Measurements from ENCODE around the gene SLC17A5. TPM values are rescaled to one million over a fixed set of nuclear protein-coding genes. Genes with fewer than 3 reads are reported as not detected.
"Not testable (repeated sequence)": the region's sequence is repeated elsewhere in the genome, so short reads cannot be mapped to it uniquely, and the experiment has no call there.

Gene SLC17A5
- total RNA-seq, 2 donors from 2014 or later, result 6.6 to 9.2 TPM

- ATAC-seq (no peak), DNase-seq (no peak)
- Mint-ChIP-seq H3K4me3 (no peak overlapping the region), H3K36me3 (ENCODE audit: low read depth) (no peaks in the 10 kb centered on the region), H3K27ac (no peak overlapping the region), H3K4me1 (no peaks in the 10 kb centered on the region), H3K27me3 (no peaks in the 10 kb centered on the region)
- no peaks in the 10 kb centered on the region for H3K9me3 ChIP-seq (ENCODE audit: control insufficient read depth, low read length, poor library complexity, severe bottlenecking)
Measured at GRCh38 chr6:73624896-73625295, 28.9 kb downstream of the SLC17A5 start.

GRCh38 chr6:73623480-73623879 is 30.3 kb downstream of the SLC17A5 start:
- not testable (repeated sequence) for H3K4me1 Mint-ChIP-seq; H3K27ac Mint-ChIP-seq; H3K36me3 Mint-ChIP-seq (ENCODE audit: low read depth); DNase-seq; H3K4me3 Mint-ChIP-seq; ATAC-seq; H3K27me3 Mint-ChIP-seq; H3K9me3 ChIP-seq (ENCODE audit: control insufficient read depth, low read length, poor library complexity, severe bottlenecking)

- not testable (repeated sequence) for H3K4me3 Mint-ChIP-seq; H3K27me3 Mint-ChIP-seq; H3K36me3 Mint-ChIP-seq (ENCODE audit: low read depth); H3K27ac Mint-ChIP-seq; H3K4me1 Mint-ChIP-seq; DNase-seq; H3K9me3 ChIP-seq (ENCODE audit: control insufficient read depth, low read length, poor library complexity, severe bottlenecking); ATAC-seq
Measured at GRCh38 chr6:73618082-73618481, 35.7 kb downstream of the SLC17A5 start.

- no peaks in the 10 kb centered on the region for H3K9me3 ChIP-seq (ENCODE audit: control insufficient read depth, low read length, poor library complexity, severe bottlenecking)
- H3K4me1 Mint-ChIP-seq, result peaks cover 4% of the 10 kb centered on the region
- no peak overlapping the region for H3K27ac Mint-ChIP-seq
- ATAC-seq (no peak), DNase-seq (no peak)
- no peak overlapping the region for H3K4me3 Mint-ChIP-seq
- H3K27me3 Mint-ChIP-seq, result no peaks in the 10 kb centered on the region
- H3K36me3 Mint-ChIP-seq (ENCODE audit: low read depth), result no peaks in the 10 kb centered on the region
Measured at GRCh38 chr6:73614802-73615201, 39.0 kb downstream of the SLC17A5 start.

- ATAC-seq, result no peak
- H3K9me3 ChIP-seq (ENCODE audit: control insufficient read depth, low read length, poor library complexity, severe bottlenecking), result no peaks in the 10 kb centered on the region
- Mint-ChIP-seq H3K27ac (no peak overlapping the region), H3K4me1 (peaks cover 4% of the 10 kb centered on the region), H3K4me3 (no peak overlapping the region), H3K27me3 (no peaks in the 10 kb centered on the region), H3K36me3 (ENCODE audit: low read depth) (no peaks in the 10 kb centered on the region)
- DNase-seq, result no peak
Measured at GRCh38 chr6:73613806-73614536, 39.8 kb downstream of the SLC17A5 start.

- H3K27me3 Mint-ChIP-seq, result no peaks in the 10 kb centered on the region
Measured at GRCh38 chr6:73612611-73613010, 41.2 kb downstream of the SLC17A5 start.

GRCh38 chr6:73610444-73611275 is 43.1 kb downstream of the SLC17A5 start:
- Mint-ChIP-seq H3K27ac (peak overlapping the region; percentile 39), H3K4me1 (peaks cover 4% of the 10 kb centered on the region), H3K27me3 (no peaks in the 10 kb centered on the region), H3K36me3 (ENCODE audit: low read depth) (peaks cover 2% of the 10 kb centered on the region), H3K4me3 (no peak overlapping the region)
- no peaks in the 10 kb centered on the region for H3K9me3 ChIP-seq (ENCODE audit: control insufficient read depth, low read length, poor library complexity, severe bottlenecking)
- ATAC-seq (peak; percentile 73), DNase-seq (no peak)

More at GRCh38 chr6:73612611-73613010, 41.2 kb downstream of the SLC17A5 start:
- H3K4me1 Mint-ChIP-seq, result peaks cover 4% of the 10 kb centered on the region
- no peak for DNase-seq
- no peak overlapping the region for H3K4me3 Mint-ChIP-seq
- H3K27ac Mint-ChIP-seq, result no peak overlapping the region
- no peak for ATAC-seq
- no peaks in the 10 kb centered on the region for H3K9me3 ChIP-seq (ENCODE audit: control insufficient read depth, low read length, poor library complexity, severe bottlenecking)
- peaks cover 2% of the 10 kb centered on the region for H3K36me3 Mint-ChIP-seq (ENCODE audit: low read depth)

- no peak overlapping the region for H3K27ac Mint-ChIP-seq
- no peaks in the 10 kb centered on the region for H3K9me3 ChIP-seq (ENCODE audit: control insufficient read depth, low read length, poor library complexity, severe bottlenecking)
- no peaks in the 10 kb centered on the region for H3K27me3 Mint-ChIP-seq
- DNase-seq, result no peak
- H3K4me3 Mint-ChIP-seq, result no peak overlapping the region
- no peak for ATAC-seq
- H3K36me3 Mint-ChIP-seq (ENCODE audit: low read depth), result peaks cover 2% of the 10 kb centered on the region
- H3K4me1 Mint-ChIP-seq, result peaks cover 4% of the 10 kb centered on the region
Measured at GRCh38 chr6:73608761-73609160, 45.0 kb downstream of the SLC17A5 start.

- Mint-ChIP-seq H3K4me1 (peaks cover 4% of the 10 kb centered on the region), H3K4me3 (no peak overlapping the region), H3K27ac (no peak overlapping the region), H3K27me3 (no peaks in the 10 kb centered on the region), H3K36me3 (ENCODE audit: low read depth) (peaks cover 2% of the 10 kb centered on the region)
- no peak for ATAC-seq
- no peaks in the 10 kb centered on the region for H3K9me3 ChIP-seq (ENCODE audit: control insufficient read depth, low read length, poor library complexity, severe bottlenecking)
- DNase-seq, result no peak
Measured at GRCh38 chr6:73606428-73606827, 47.4 kb downstream of the SLC17A5 start.

GRCh38 chr6:73604461-73604860 is 49.3 kb downstream of the SLC17A5 start:
- H3K27ac Mint-ChIP-seq, result no peak overlapping the region
- H3K36me3 Mint-ChIP-seq (ENCODE audit: low read depth), result peaks cover 2% of the 10 kb centered on the region
- no peak for DNase-seq
- no peaks in the 10 kb centered on the region for H3K27me3 Mint-ChIP-seq
- H3K4me3 Mint-ChIP-seq, result no peak overlapping the region
- no peak for ATAC-seq
- H3K9me3 ChIP-seq (ENCODE audit: control insufficient read depth, low read length, poor library complexity, severe bottlenecking), result no peaks in the 10 kb centered on the region
- H3K4me1 Mint-ChIP-seq, result no peaks in the 10 kb centered on the region

GRCh38 chr6:73604020-73604419 is 49.8 kb downstream of the SLC17A5 start:
- DNase-seq (no peak), ATAC-seq (no peak)
- H3K9me3 ChIP-seq (ENCODE audit: control insufficient read depth, low read length, poor library complexity, severe bottlenecking), result no peaks in the 10 kb centered on the region
- H3K4me3 Mint-ChIP-seq, result no peak overlapping the region
- H3K27ac Mint-ChIP-seq, result no peak overlapping the region
- H3K4me1 Mint-ChIP-seq, result no peaks in the 10 kb centered on the region
- no peaks in the 10 kb centered on the region for H3K27me3 Mint-ChIP-seq
- peaks cover 2% of the 10 kb centered on the region for H3K36me3 Mint-ChIP-seq (ENCODE audit: low read depth)

- peaks cover 15% of the 10 kb centered on the region for H3K4me1 Mint-ChIP-seq
Measured at GRCh38 chr6:73586416-73586974, 67.3 kb downstream of the SLC17A5 start.

GRCh38 chr6:73585566-73586415 is 68.0 kb downstream of the SLC17A5 start:
- H3K27me3 Mint-ChIP-seq, result no peaks in the 10 kb centered on the region
- H3K9me3 ChIP-seq (ENCODE audit: control insufficient read depth, low read length, poor library complexity, severe bottlenecking), result no peaks in the 10 kb centered on the region
- H3K27ac Mint-ChIP-seq, result peak overlapping the region; percentile 98
- peak overlapping the region; percentile 89 for H3K4me3 Mint-ChIP-seq
- peak; percentile 79 for ATAC-seq
- DNase-seq, result no peak
- H3K4me1 Mint-ChIP-seq, result peaks cover 18% of the 10 kb centered on the region
- no peaks in the 10 kb centered on the region for H3K36me3 Mint-ChIP-seq (ENCODE audit: low read depth)

More at GRCh38 chr6:73586416-73586974, 67.3 kb downstream of the SLC17A5 start:
- Mint-ChIP-seq H3K27me3 (no peaks in the 10 kb centered on the region), H3K4me3 (peak overlapping the region; percentile 89), H3K36me3 (ENCODE audit: low read depth) (no peaks in the 10 kb centered on the region), H3K27ac (peak overlapping the region; percentile 98)
- DNase-seq (no peak), ATAC-seq (no peak)
- no peaks in the 10 kb centered on the region for H3K9me3 ChIP-seq (ENCODE audit: control insufficient read depth, low read length, poor library complexity, severe bottlenecking)
